ENCODE results near the gene BRINP3. TPM values are rescaled to one million over a fixed set of nuclear protein-coding genes. Genes with fewer than 3 reads are reported as not detected.

Gene BRINP3
- total RNA-seq, 2 donors from 2014 or later: 19.1 to 19.6 TPM

- Histone ChIP-seq H3K4me1 (no peaks in the 10 kb centered on the region), H3K27ac (no peak overlapping the region), H3K9ac (ENCODE audit: low read depth in 2 of 2, low read length in 2 of 2) (no peak overlapping the region), H3K9me3 (no peaks in the 10 kb centered on the region), H3K27me3 (no peaks in the 10 kb centered on the region), H3K36me3 (no peaks in the 10 kb centered on the region), H3K4me3 (no peak overlapping the region)
- no peak for DNase-seq
- intact Hi-C loops (cut with DNase I): no loop called here
- no peak for TF ChIP-seq CTCF (IDR thresholded peaks at IDR 0.05)
Measured at GRCh38 chr1:190183588-190183987, 294.1 kb downstream of the BRINP3 start.

GRCh38 chr1:190179817-190180216, 297.8 kb downstream of the BRINP3 start:
- H3K27me3 ChIP-seq: no peaks in the 10 kb centered on the region
- DNase-seq: no peak
- no peak overlapping the region for H3K27ac ChIP-seq
- no peak overlapping the region for H3K4me3 ChIP-seq
- no peaks in the 10 kb centered on the region for H3K9me3 ChIP-seq
- no peak overlapping the region for H3K9ac ChIP-seq (ENCODE audit: low read depth in 2 of 2, low read length in 2 of 2)
- no peaks in the 10 kb centered on the region for H3K4me1 ChIP-seq
- intact Hi-C loops (cut with DNase I): no loop called here
- TF ChIP-seq CTCF (IDR thresholded peaks at IDR 0.05): no peak
- no peaks in the 10 kb centered on the region for H3K36me3 ChIP-seq

GRCh38 chr1:190178827-190179226, 298.8 kb downstream of the BRINP3 start:
- Histone ChIP-seq H3K36me3 (no peaks in the 10 kb centered on the region), H3K27ac (no peak overlapping the region), H3K4me1 (no peaks in the 10 kb centered on the region), H3K9me3 (no peaks in the 10 kb centered on the region), H3K9ac (ENCODE audit: low read depth in 2 of 2, low read length in 2 of 2) (no peak overlapping the region), H3K27me3 (no peaks in the 10 kb centered on the region), H3K4me3 (no peak overlapping the region)
- no peak for TF ChIP-seq CTCF (IDR thresholded peaks at IDR 0.05)
- intact Hi-C loops (cut with DNase I): no loop called here
- DNase-seq: no peak

GRCh38 chr1:190177555-190177954, 300.1 kb downstream of the BRINP3 start:
- TF ChIP-seq CTCF (IDR thresholded peaks at IDR 0.05): no peak
- no peak overlapping the region for H3K4me3 ChIP-seq
- no peak for DNase-seq
- no peak overlapping the region for H3K27ac ChIP-seq
- H3K9me3 ChIP-seq: no peaks in the 10 kb centered on the region
- H3K9ac ChIP-seq (ENCODE audit: low read depth in 2 of 2, low read length in 2 of 2): no peak overlapping the region
- no peaks in the 10 kb centered on the region for H3K4me1 ChIP-seq
- no peaks in the 10 kb centered on the region for H3K27me3 ChIP-seq
- intact Hi-C loops (cut with DNase I): no loop called here
- no peaks in the 10 kb centered on the region for H3K36me3 ChIP-seq

- no peaks in the 10 kb centered on the region for H3K9me3 ChIP-seq
- H3K36me3 ChIP-seq: no peaks in the 10 kb centered on the region
- H3K4me1 ChIP-seq: no peaks in the 10 kb centered on the region
- no peak overlapping the region for H3K9ac ChIP-seq (ENCODE audit: low read depth in 2 of 2, low read length in 2 of 2)
- H3K4me3 ChIP-seq: no peak overlapping the region
- H3K27ac ChIP-seq: no peak overlapping the region
- DNase-seq: no peak
- no peak for TF ChIP-seq CTCF (IDR thresholded peaks at IDR 0.05)
- intact Hi-C loops (cut with DNase I): no loop called here
- no peaks in the 10 kb centered on the region for H3K27me3 ChIP-seq
Measured at GRCh38 chr1:190176776-190177175, 300.9 kb downstream of the BRINP3 start.

- no peak for TF ChIP-seq CTCF (IDR thresholded peaks at IDR 0.05)
- Histone ChIP-seq H3K4me3 (no peak overlapping the region), H3K9ac (ENCODE audit: low read depth in 2 of 2, low read length in 2 of 2) (no peak overlapping the region), H3K9me3 (no peaks in the 10 kb centered on the region), H3K27ac (no peak overlapping the region), H3K36me3 (no peaks in the 10 kb centered on the region), H3K27me3 (no peaks in the 10 kb centered on the region), H3K4me1 (no peaks in the 10 kb centered on the region)
- intact Hi-C loops (cut with DNase I): no loop called here
- DNase-seq: no peak
Measured at GRCh38 chr1:190175320-190175719, 302.3 kb downstream of the BRINP3 start.
